H9 (cell line): Measurements from ENCODE around the gene TTC27. TPM values are rescaled to one million over a fixed set of nuclear protein-coding genes. Genes with fewer than 3 reads are reported as not detected.

Source experiments
- DNase-seq: peaks from one replicate; pipeline ENCODE4 v3.0.0-alpha.2; 2017
- H2AFZ ChIP-seq: one replicate; pipeline ENCODE4 v1.6.1; 2013; ENCODE audit warnings: mild to moderate bottlenecking, low read length, control low read depth, moderate library complexity
- H2AK5ac ChIP-seq: 2 replicates; pipeline ENCODE4 v1.6.1; 2013; ENCODE audit warnings: low read length, control low read depth, mixed read lengths; ENCODE audit not compliant: insufficient read length
- H2BK120ac ChIP-seq: one replicate; pipeline ENCODE4 v1.6.1; 2013; ENCODE audit warnings: low read depth, mild to moderate bottlenecking, low read length, control low read depth, inconsistent platforms; ENCODE audit not compliant: poor library complexity, severe bottlenecking
- H2BK12ac ChIP-seq: 2 replicates; pipeline ENCODE4 v1.6.1; 2013; ENCODE audit warnings: low read length, control low read depth, mixed read lengths, low read depth; ENCODE audit not compliant: insufficient read length
- H2BK15ac ChIP-seq: 2 replicates; pipeline ENCODE4 v1.6.1; 2013; ENCODE audit warnings: low read depth, low read length, control low read depth
- H2BK20ac ChIP-seq: one replicate; pipeline ENCODE4 v1.6.1; 2013; ENCODE audit warnings: low read depth, mild to moderate bottlenecking, low read length, control low read depth, inconsistent platforms; ENCODE audit not compliant: poor library complexity, severe bottlenecking
- H2BK5ac ChIP-seq: 2 replicates; pipeline ENCODE4 v1.6.1; 2013; ENCODE audit warnings: low read length, control low read depth, mixed read lengths; ENCODE audit not compliant: insufficient read length
- H3K14ac ChIP-seq: 2 replicates; pipeline ENCODE4 v1.6.1; 2013; ENCODE audit warnings: low read length, control low read depth; ENCODE audit not compliant: insufficient read depth
- H3K18ac ChIP-seq: 2 replicates; pipeline ENCODE4 v1.6.1; 2013; ENCODE audit warnings: low read depth, mild to moderate bottlenecking, mixed read lengths, low read length, control low read depth; ENCODE audit not compliant: insufficient read length
- H3K23ac ChIP-seq: 2 replicates; pipeline ENCODE4 v1.6.1; 2013; ENCODE audit warnings: low read length, control low read depth, mixed read lengths, low read depth; ENCODE audit not compliant: insufficient read length
- H3K23me2 ChIP-seq: 2 replicates; pipeline ENCODE4 v1.6.1; 2013; ENCODE audit warnings: low read depth, mild to moderate bottlenecking, mixed read lengths, low read length, control low read depth; ENCODE audit not compliant: insufficient read length, poor library complexity, severe bottlenecking
- H3K27ac ChIP-seq: 2 replicates; pipeline ENCODE4 v1.5.1; 2013; ENCODE audit warnings: low read length, control low read depth, mixed read lengths, low read depth; ENCODE audit not compliant: insufficient read length
- H3K27me3 ChIP-seq: 2 replicates; pipeline ENCODE4 v1.6.1; 2013; ENCODE audit warnings: low read length, control low read depth, inconsistent platforms; ENCODE audit not compliant: insufficient read depth
- H3K4ac ChIP-seq: 2 replicates; pipeline ENCODE4 v1.6.1; 2013; ENCODE audit warnings: low read depth, mild to moderate bottlenecking, control low read depth, inconsistent platforms, low read length, moderate library complexity
- H3K4me1 ChIP-seq: 2 replicates; pipeline ENCODE4 v1.6.1; 2013; ENCODE audit warnings: low read length, control low read depth, inconsistent platforms; ENCODE audit not compliant: insufficient read depth
- H3K4me2 ChIP-seq: 2 replicates; pipeline ENCODE4 v1.6.1; 2013; ENCODE audit warnings: low read length, control low read depth, mixed read lengths; ENCODE audit not compliant: insufficient read length, insufficient read depth
- H3K56ac ChIP-seq: 2 replicates; pipeline ENCODE4 v1.6.1; 2013; ENCODE audit warnings: low read depth, mild to moderate bottlenecking, mixed read lengths, low read length, control low read depth; ENCODE audit not compliant: insufficient read length
- H3K79me1 ChIP-seq: 2 replicates; pipeline ENCODE4 v1.6.1; 2013; ENCODE audit warnings: low read depth, mild to moderate bottlenecking, moderate library complexity, low read length, control low read depth, inconsistent platforms; ENCODE audit not compliant: insufficient read depth, poor library complexity, severe bottlenecking
- H3K79me2 ChIP-seq: 2 replicates; pipeline ENCODE4 v1.6.1; 2013; ENCODE audit warnings: low read length, control low read depth, inconsistent platforms; ENCODE audit not compliant: insufficient read depth
- H3K9ac ChIP-seq: 2 replicates; pipeline ENCODE4 v1.6.1; 2013; ENCODE audit warnings: low read length, control low read depth, mixed read lengths; ENCODE audit not compliant: insufficient read length; ENCODE audit errors: extremely low read depth
- H3K9me3 ChIP-seq: one replicate; pipeline ENCODE4 v1.6.1; 2013; ENCODE audit warnings: low read depth, low read length, inconsistent platforms; ENCODE audit not compliant: control insufficient read depth
- H3T11ph ChIP-seq: one replicate; pipeline ENCODE4 v1.6.1; 2013; ENCODE audit warnings: mild to moderate bottlenecking, low read length, control low read depth, inconsistent platforms
- H4K20me1 ChIP-seq: one replicate; pipeline ENCODE4 v1.6.1; 2013; ENCODE audit not compliant: control insufficient read depth, insufficient read length, insufficient read depth
- H4K5ac ChIP-seq: 2 replicates; pipeline ENCODE4 v1.6.1; 2013; ENCODE audit warnings: low read depth, mild to moderate bottlenecking, mixed read lengths, low read length, control low read depth; ENCODE audit not compliant: insufficient read length
- H4K8ac ChIP-seq: replicated peaks from 2 replicates; pipeline ENCODE4 v1.6.1; 2013; ENCODE audit warnings: low read length, control low read depth, mixed read lengths, low read depth; ENCODE audit not compliant: insufficient read length
- H4K91ac ChIP-seq: 2 replicates; pipeline ENCODE4 v1.6.1; 2013; ENCODE audit warnings: low read depth, mild to moderate bottlenecking, moderate library complexity, mixed read lengths, low read length, control low read depth; ENCODE audit not compliant: insufficient read length
- H3K27ac Mint-ChIP-seq, 3 experiments: 2 replicates in 2 of 3; 3 replicates in 1 of 3; pipeline ENCODE4 v1.8.0; 2020 to 2021; ENCODE audit warnings: mixed read lengths in 3 of 3, mild to moderate bottlenecking in 1 of 3, moderate library complexity in 1 of 3
- H3K27me3 Mint-ChIP-seq: 2 replicates; pipeline ENCODE4 v1.8.0; 2021; ENCODE audit warnings: low read depth, mild to moderate bottlenecking, moderate library complexity, mixed read lengths
- H3K36me3 Mint-ChIP-seq, 3 experiments: 2 replicates in 2 of 3; 3 replicates in 1 of 3; pipeline ENCODE4 v1.8.0; 2020 to 2021; ENCODE audit warnings: low read depth in 3 of 3, mixed read lengths in 3 of 3; ENCODE audit not compliant: insufficient read depth in 1 of 3
- H3K4me1 Mint-ChIP-seq, 2 experiments: 2 replicates each; pipeline ENCODE4 v1.8.0; 2020; ENCODE audit warnings: mixed read lengths in 2 of 2
- H3K4me3 Mint-ChIP-seq, 2 experiments: 2 replicates in 1 of 2; 3 replicates in 1 of 2; pipeline ENCODE4 v1.8.0; 2020 to 2021; ENCODE audit warnings: mild to moderate bottlenecking in 2 of 2, mixed read lengths in 2 of 2, moderate library complexity in 1 of 2
- H3K9me3 Mint-ChIP-seq, 2 experiments: 2 replicates in 1 of 2; 3 replicates in 1 of 2; pipeline ENCODE4 v1.8.0; 2020; ENCODE audit warnings: mild to moderate bottlenecking in 2 of 2, mixed read lengths in 2 of 2, moderate library complexity in 1 of 2
- WGBS: extraction: QIAGEN DNeasy Blood & Tissue Kit; methylation state at CpG from one replicate; pipeline ENCODE4 v1.1.7; 2013; ENCODE audit warnings: missing lambda C conversion rate, low lambda C conversion rate, mixed read lengths; ENCODE audit not compliant: insufficient read length; ENCODE audit errors: extremely low coverage; 5-methylcytosine and 5-hydroxymethylcytosine counted together
- total RNA-seq: library from RNA; stranded (reverse); gene quantifications from 2 replicates; pipeline ENCODE4 v1.2.1, GENCODE V29; 2021
- TF ChIP-seq, protein P1 (sequence below): fragments of 200-600 bp; sonication (generic); conservative IDR thresholded peaks from 3 replicates; pipeline ENCODE4 v1.8.0; 2021; ENCODE audit warnings: antibody characterized with exemption, mild to moderate bottlenecking

TTC27 gene
- total RNA-seq, 1 experiment from 2014 or later, result 26.0 TPM

DNA sequence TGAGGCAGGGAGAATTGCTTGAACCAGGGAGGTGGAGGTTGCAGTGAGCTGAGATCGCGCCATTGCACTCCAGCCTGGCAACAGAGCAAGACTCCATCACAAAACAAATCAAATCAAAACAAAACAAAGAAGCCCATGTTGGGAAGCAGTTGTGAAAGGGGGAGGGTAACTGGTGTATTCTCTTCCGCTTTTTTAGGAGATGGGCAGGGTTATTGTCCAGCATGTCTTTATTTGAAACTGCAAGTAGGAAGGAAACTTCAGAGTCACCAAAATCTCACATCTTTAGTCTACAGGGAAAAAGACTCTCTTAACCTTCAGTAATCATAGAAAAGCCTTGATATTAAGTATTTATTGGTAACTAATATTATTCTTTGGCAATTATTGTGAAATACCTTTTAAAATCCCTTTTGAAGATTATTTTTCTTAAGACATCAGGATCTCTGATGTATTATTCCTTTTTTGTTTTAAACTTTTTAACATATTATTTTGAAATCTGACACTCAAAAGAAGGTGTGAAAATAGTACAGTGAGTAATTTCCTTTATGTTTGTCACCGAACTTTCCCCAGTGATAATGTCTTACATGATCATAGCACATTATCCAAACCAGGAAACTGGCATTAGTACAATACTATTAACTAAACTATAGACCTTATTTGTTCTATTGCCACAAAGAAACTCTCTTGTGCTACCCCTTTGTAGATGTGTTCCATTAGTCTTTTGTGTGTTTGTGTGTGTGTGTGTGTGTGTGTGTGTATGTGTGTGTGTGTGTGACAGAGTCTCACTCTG lies 234.6 kb downstream of the TTC27 start:
- H2BK5ac ChIP-seq, result no peak overlapping the region
- no peaks in the 10 kb centered on the region for H3K27me3 ChIP-seq
- Mint-ChIP-seq H3K4me3 (no peak overlapping the region), H3K36me3 (no peaks in the 10 kb centered on the region), H3K9me3 (peaks cover 2 to 3% of the 10 kb centered on the region in 2 experiments; a peak in 3 of 5 replicates), H3K27ac (no peak overlapping the region), H3K4me1 (peaks cover 0 to 8% of the 10 kb centered on the region in 2 experiments; a peak in 2 of 4 replicates), H3K27me3 (no peaks in the 10 kb centered on the region)
- H4K91ac ChIP-seq, result no peak overlapping the region
- H3K14ac ChIP-seq, result no peak overlapping the region
- no peak overlapping the region for H2BK120ac ChIP-seq
- H4K5ac ChIP-seq, result no peak overlapping the region
- no peaks in the 10 kb centered on the region for H3K79me2 ChIP-seq
- no peaks in the 10 kb centered on the region for H3K79me1 ChIP-seq
- H3K23me2 ChIP-seq, result no peaks in the 10 kb centered on the region
- H3K4me1 ChIP-seq, result no peaks in the 10 kb centered on the region
- TF ChIP-seq, protein P1, sequence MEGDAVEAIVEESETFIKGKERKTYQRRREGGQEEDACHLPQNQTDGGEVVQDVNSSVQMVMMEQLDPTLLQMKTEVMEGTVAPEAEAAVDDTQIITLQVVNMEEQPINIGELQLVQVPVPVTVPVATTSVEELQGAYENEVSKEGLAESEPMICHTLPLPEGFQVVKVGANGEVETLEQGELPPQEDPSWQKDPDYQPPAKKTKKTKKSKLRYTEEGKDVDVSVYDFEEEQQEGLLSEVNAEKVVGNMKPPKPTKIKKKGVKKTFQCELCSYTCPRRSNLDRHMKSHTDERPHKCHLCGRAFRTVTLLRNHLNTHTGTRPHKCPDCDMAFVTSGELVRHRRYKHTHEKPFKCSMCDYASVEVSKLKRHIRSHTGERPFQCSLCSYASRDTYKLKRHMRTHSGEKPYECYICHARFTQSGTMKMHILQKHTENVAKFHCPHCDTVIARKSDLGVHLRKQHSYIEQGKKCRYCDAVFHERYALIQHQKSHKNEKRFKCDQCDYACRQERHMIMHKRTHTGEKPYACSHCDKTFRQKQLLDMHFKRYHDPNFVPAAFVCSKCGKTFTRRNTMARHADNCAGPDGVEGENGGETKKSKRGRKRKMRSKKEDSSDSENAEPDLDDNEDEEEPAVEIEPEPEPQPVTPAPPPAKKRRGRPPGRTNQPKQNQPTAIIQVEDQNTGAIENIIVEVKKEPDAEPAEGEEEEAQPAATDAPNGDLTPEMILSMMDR, result no peak
- H3T11ph ChIP-seq, result no peak overlapping the region
- no peaks in the 10 kb centered on the region for H4K20me1 ChIP-seq
- no peak for DNase-seq
- no peak overlapping the region for H3K4me2 ChIP-seq
- no peak overlapping the region for H3K23ac ChIP-seq
- H3K56ac ChIP-seq, result no peak overlapping the region
- no peak overlapping the region for H2BK12ac ChIP-seq
- no CpG with 5 or more reads among the region's 4 CpGs for WGBS
- H4K8ac ChIP-seq, result no peak overlapping the region
- H2BK15ac ChIP-seq, result no peak overlapping the region
- no peak overlapping the region for H2AFZ ChIP-seq
- H2AK5ac ChIP-seq, result no peak overlapping the region
- no peak overlapping the region for H3K18ac ChIP-seq
- no peak overlapping the region for H3K9ac ChIP-seq
- no peaks in the 10 kb centered on the region for H3K9me3 ChIP-seq
- no peak overlapping the region for H2BK20ac ChIP-seq
- H3K4ac ChIP-seq, result no peak overlapping the region
- no peak overlapping the region for H3K27ac ChIP-seq
